IPS-20b (cell line): ENCODE measurements around the gene HARS1.
"Not testable (repeated sequence)": the region's sequence is repeated elsewhere in the genome, so short reads cannot be mapped to it uniquely, and the experiment has no call there.

ENCODE experiments used
- H3K27ac ChIP-seq: one replicate; pipeline ENCODE4 v1.5.1; 2013; ENCODE audit warnings: low read length
- H3K27me3 ChIP-seq: 2 replicates; pipeline ENCODE4 v1.6.1; 2013; ENCODE audit warnings: mild to moderate bottlenecking, low read length, inconsistent platforms; ENCODE audit not compliant: insufficient read depth
- H3K36me3 ChIP-seq: 2 replicates; pipeline ENCODE4 v1.6.1; 2013; ENCODE audit warnings: low read depth, mild to moderate bottlenecking, inconsistent platforms, low read length, moderate library complexity; ENCODE audit not compliant: insufficient read depth
- H3K4me1 ChIP-seq: 2 replicates; pipeline ENCODE4 v1.6.1; 2013; ENCODE audit warnings: mild to moderate bottlenecking, control low read depth, inconsistent platforms, low read length, moderate library complexity; ENCODE audit not compliant: insufficient read depth
- H3K4me3 ChIP-seq: 2 replicates; pipeline ENCODE4 v1.5.1; 2013; ENCODE audit warnings: mild to moderate bottlenecking, low read length, inconsistent platforms
- H3K9ac ChIP-seq: 2 replicates; pipeline ENCODE4 v1.6.1; 2013; ENCODE audit warnings: low read depth, mild to moderate bottlenecking, inconsistent platforms, low read length, moderate library complexity
- H3K9me3 ChIP-seq: 2 replicates; pipeline ENCODE4 v1.6.1; 2013; ENCODE audit warnings: mild to moderate bottlenecking, low read depth, low read length, inconsistent platforms; ENCODE audit not compliant: insufficient read depth

Gene HARS1

DNA sequence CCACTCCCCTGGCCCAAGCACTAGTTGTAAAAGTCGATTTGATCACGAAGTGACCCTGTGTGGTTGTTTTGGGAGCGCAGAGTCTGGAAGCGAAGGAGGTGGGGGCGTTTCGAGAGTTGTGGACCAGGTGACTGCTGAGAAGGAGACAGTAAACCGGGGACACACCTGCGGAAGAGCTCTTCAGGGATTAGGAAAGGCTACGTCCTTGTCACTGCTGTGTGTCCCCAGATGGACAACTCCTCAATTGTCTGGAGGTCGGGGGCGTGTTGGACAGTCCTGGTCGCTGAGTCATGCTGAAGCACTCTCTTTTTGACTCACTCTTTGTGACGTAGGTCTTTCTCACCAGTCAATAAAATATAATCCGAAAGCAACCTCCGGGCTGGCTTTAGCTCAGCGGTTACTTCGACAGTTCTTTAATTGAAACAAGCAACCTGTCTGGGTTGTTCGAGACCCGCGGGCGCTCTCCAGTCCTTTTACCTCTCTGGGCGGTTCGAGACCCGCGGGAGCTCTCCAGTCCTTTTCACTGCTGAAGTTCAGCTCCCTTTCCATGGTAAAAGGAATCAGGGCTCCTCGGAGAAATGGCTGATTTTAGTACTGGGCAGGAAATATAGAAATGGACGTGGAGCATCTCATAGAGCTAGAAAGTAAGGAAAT, 19.9 kb upstream of the HARS1 start:
- no peaks in the 10 kb centered on the region for H3K9me3 ChIP-seq
- no peaks in the 10 kb centered on the region for H3K4me1 ChIP-seq
- H3K9ac ChIP-seq, result peak overlapping the region; percentile 11; the same call in 1 of the 2 replicates
- H3K36me3 ChIP-seq, result peaks cover 7% of the 10 kb centered on the region
- H3K27ac ChIP-seq, result no peak overlapping the region
- no peaks in the 10 kb centered on the region for H3K27me3 ChIP-seq
- peak overlapping the region; percentile 69 for H3K4me3 ChIP-seq

DNA sequence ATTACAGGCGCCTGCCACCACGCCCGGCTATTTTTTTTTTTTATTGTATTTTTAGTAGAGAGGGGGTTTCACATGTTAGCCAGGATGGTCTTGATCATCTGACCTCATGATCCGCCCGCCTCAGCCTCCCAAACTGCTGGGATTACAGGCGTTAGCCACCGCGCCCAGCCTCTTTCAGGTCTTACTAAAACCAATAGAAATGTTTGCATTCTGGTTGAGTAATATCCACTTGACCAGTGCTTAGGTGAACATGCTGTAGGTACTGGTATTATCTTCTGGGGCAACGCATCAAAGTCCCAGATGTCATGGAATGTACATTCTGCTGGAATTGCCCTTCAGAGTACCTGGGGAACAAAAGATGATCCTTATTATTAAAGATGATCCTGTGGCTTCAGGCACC, 17.6 kb upstream of the HARS1 start:
- not testable (repeated sequence) for H3K4me3 ChIP-seq, H3K9ac ChIP-seq, H3K9me3 ChIP-seq, H3K4me1 ChIP-seq, H3K27me3 ChIP-seq, H3K27ac ChIP-seq
- H3K36me3 ChIP-seq, result peaks cover 29% of the 10 kb centered on the region

DNA sequence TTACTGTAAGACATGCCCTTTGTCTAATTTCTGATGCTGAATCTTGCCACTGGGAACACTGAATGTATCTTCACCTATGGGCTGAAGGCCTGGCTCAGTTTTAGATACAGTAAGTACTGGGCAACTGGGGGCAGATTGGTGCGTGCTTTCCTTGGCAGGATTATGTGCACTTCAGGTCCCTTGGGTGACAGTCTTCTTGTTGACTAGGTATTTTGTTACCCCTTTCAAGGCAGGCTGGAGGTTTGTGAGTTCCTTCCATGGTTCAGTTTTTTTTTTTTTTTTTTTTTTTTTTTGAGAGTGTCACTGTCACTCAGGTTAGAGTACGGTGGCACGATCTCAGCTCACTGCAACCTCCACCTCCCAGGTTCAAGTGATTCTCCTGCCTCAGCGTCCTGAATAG, 16.6 kb upstream of the HARS1 start:
- H3K4me3 ChIP-seq, result no peak overlapping the region
- no peaks in the 10 kb centered on the region for H3K4me1 ChIP-seq
- peaks cover 37% of the 10 kb centered on the region for H3K36me3 ChIP-seq
- no peaks in the 10 kb centered on the region for H3K9me3 ChIP-seq
- H3K27ac ChIP-seq, result no peak overlapping the region
- H3K9ac ChIP-seq, result no peak overlapping the region
- no peaks in the 10 kb centered on the region for H3K27me3 ChIP-seq

DNA sequence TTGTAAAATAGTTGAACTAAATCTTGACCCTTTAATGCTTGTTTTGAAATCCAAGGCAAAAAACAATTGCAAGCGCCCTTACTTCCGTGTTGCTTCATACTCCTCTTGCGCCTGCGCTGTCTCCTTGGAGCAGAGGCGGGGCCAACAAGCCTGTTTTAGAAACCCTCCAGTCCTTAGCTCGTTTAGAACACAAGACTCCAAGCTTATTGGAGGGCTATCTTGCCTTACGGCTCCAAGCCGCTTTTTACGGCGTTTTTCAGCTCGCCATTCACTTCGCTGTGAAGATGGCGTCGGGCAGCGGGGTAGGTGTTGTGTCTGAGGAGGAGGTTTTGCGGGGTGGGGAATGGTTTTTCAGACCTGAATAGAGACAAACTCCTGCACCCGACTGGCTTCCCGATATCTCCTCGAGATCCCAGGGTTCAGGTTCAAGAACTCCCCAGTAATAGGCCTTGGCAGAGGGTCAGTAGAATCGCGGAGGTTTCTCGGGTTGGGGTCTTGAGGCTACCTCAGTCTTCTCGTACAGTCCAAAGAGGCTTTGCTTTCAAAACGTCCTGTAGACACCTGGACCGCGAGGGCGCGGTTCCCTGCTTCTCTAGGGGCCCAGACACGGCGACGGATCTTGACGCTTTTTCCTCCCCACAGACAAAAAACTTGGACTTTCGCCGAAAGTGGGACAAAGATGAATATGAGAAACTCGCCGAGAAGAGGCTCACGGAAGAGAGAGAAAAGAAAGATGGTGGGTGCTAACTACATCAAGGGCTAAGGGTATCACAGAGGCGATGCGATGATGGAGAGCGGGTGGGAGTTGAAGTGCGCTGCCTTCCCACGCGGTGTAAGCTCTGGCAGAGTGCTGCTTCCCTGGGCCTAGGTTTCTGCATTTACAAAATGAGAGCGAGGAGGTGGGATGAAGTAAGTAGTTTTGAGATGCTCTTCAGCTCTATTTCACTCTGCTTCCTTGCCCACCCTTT, 9.3 kb upstream of the HARS1 start, which contains the start of gene ZMAT2:
Gene ZMAT2 (plus strand): TSS at position 271 of the 968 bp plus-strand sequence. CDS start 14 bp downstream, at position 285.
- H3K4me1 ChIP-seq, result 0 out of 2 replicates have a peak, but pooled peaks cover 4% of the 10 kb centered on the region
- H3K4me3 ChIP-seq, result peak within 1 kb of the TSS; percentile 91
- H3K27ac ChIP-seq, result peak within 1 kb of the TSS; percentile 28
- no peaks in the 10 kb centered on the region for H3K27me3 ChIP-seq
- H3K9ac ChIP-seq, result peak within 1 kb of the TSS; percentile 90
- H3K9me3 ChIP-seq, result no peaks in the 10 kb centered on the region
- peaks cover 79% of the 10 kb centered on the region for H3K36me3 ChIP-seq

DNA sequence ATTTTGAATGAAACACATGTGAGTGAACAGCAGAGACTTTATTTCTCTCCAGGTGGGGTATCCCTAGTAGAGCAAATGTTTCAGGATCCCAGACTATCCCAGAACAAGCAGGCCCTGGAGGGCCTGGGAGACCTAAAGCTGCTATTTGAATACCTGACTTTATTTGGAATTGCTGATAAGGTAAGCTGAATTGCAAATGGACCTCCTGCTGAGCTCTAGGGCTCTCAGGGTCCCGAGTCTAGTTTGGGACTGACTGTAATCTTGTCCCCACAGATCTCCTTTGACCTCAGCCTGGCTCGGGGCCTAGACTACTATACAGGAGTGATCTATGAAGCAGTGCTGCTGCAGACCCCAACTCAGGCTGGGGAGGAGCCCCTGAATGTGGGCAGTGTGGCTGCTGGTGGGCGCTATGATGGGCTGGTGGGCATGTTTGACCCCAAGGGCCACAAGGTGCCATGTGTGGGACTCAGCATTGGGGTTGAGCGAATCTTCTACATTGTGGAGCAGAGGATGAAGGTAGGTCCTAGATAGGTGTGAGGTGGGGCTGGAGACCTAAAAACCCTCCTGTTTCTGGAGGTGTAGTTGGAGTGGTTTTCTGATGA, 5.8 kb upstream of the HARS1 start:
- peaks cover 7% of the 10 kb centered on the region; the same call in 1 of the 2 replicates for H3K4me1 ChIP-seq
- no peaks in the 10 kb centered on the region for H3K9me3 ChIP-seq
- no peaks in the 10 kb centered on the region for H3K27me3 ChIP-seq
- no peak overlapping the region for H3K9ac ChIP-seq
- H3K4me3 ChIP-seq, result no peak overlapping the region
- H3K27ac ChIP-seq, result no peak overlapping the region
- H3K36me3 ChIP-seq, result peaks cover 69% of the 10 kb centered on the region

DNA sequence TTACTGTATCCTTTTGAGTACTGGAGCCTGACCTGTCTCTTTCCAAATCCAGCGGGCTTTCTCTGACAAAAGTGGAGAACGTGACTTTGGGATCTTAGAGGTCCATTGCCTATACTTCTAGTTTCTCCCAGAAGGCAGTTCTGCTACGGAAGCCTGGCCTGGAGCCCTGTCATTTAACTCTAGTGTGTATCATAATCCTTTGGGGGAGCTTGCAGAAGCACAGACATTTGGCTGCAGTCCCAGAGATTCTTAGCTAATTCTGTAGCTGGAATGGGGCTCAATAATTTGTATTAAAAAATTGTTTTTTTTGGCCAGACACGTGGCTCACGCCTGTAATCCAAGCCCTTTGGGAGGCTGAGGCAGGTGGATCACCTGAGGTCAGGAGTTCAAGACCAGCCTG, 3.1 kb upstream of the HARS1 start:
- Histone ChIP-seq H3K27me3 (no peaks in the 10 kb centered on the region), H3K27ac (no peak overlapping the region), H3K9ac (no peak overlapping the region), H3K9me3 (no peaks in the 10 kb centered on the region), H3K36me3 (peaks cover 65% of the 10 kb centered on the region), H3K4me3 (no peak overlapping the region), H3K4me1 (peaks cover 3% of the 10 kb centered on the region; the same call in 1 of the 2 replicates)

DNA sequence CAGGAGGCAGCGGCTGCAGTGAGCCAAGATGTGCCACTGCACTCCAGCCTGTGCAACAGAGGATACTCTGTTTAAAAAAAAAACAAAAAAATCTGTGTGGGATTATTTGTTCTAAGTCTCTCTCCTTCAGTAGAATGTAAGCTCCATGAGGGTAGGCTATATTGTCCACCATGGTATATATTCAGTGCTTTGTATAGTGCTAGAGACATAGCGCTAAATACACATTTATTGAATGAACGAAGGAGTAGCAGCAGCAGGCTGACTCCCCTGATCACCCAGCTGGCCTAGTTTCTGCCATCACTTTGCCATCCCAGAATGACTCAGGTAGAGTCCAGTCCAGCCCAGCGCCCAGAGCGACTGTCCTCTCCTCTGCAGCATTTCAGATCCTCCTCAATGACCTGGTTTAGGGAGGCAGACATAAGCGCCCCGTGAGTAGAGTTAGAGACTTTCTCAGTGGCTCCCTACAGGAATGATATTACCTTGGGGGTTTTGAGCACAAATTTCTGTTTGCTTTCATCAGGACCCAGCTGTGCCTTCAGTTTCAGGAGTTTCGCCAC, 716 bp downstream of the HARS1 start:
- peaks cover 3% of the 10 kb centered on the region; the same call in 1 of the 2 replicates for H3K4me1 ChIP-seq
- peaks cover 42% of the 10 kb centered on the region for H3K36me3 ChIP-seq

DNA sequence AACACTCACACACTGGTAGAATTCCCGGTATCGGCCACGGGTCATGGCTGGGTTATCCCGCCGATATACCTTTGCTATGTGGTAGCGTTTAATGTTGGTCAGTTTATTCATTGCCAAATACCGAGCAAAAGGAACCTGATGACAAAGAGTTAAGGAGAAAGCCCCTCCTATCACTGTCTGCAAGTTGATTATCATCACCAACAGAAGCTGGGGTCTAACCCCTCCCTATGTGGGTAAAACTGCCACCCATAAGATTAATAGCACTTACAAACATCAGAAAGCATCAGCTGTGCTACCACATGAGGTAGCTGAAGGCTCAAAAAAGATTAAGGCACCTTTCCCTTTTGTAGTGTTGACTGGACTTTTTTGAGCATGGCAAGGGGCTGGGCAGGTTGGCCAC, 12.2 kb downstream of the HARS1 start:
- Histone ChIP-seq H3K4me1 (no peaks in the 10 kb centered on the region), H3K27me3 (no peaks in the 10 kb centered on the region), H3K9me3 (no peaks in the 10 kb centered on the region), H3K9ac (no peak overlapping the region), H3K4me3 (no peak overlapping the region), H3K27ac (no peak overlapping the region), H3K36me3 (peaks cover 77% of the 10 kb centered on the region)

More for the DNA sequence above, 716 bp downstream of the HARS1 start:
- Histone ChIP-seq H3K9me3 (no peaks in the 10 kb centered on the region), H3K9ac (peak overlapping the region; percentile 91), H3K4me3 (peak overlapping the region; percentile 94), H3K27ac (no peak overlapping the region), H3K27me3 (no peaks in the 10 kb centered on the region)

DNA sequence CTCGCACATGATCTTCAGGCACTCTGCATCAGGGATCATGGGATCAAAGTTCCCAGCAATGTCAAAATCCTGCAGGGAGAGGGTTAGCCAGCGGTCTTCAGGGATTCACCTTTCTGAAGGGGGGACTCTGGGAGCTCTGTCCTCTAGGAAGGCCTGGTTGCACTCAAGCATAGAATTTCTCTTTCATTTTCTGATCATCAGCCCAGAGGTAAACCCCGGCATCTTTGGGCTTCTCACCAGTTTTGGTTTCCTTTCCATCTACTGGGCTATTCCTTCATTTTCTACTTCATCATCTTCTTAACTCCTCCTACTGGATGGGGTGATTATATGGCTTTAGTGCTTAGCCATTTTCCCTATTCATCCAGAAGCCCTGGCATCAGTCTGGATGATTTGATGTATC, 13.2 kb downstream of the HARS1 start:
- no peaks in the 10 kb centered on the region for H3K4me1 ChIP-seq
- no peak overlapping the region for H3K9ac ChIP-seq
- no peak overlapping the region for H3K27ac ChIP-seq
- H3K36me3 ChIP-seq, result peaks cover 79% of the 10 kb centered on the region
- no peaks in the 10 kb centered on the region for H3K9me3 ChIP-seq
- no peaks in the 10 kb centered on the region for H3K27me3 ChIP-seq
- H3K4me3 ChIP-seq, result no peak overlapping the region

DNA sequence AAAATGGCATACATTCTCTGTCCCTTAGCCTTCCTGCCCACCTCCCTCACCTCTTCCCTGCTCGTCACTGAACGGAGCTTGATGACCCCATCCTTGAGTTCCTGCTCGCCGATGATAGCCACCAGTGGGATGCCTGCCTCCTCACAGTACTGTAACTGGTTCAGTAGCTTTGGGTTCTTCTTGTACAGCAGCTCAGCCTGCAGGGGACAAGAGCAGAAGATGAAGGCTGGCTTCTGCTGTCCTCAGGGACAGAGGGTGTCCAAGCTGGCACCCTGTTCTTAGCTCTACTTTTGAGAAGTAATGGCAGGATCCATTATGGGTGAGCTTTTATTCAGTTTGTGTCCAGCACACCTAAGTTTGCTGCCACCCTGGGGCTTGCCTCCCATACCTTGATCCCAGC, 16.5 kb downstream of the HARS1 start:
- Histone ChIP-seq H3K9me3 (no peaks in the 10 kb centered on the region), H3K4me3 (no peak overlapping the region), H3K9ac (no peak overlapping the region), H3K36me3 (peaks cover 74% of the 10 kb centered on the region), H3K27ac (no peak overlapping the region), H3K27me3 (no peaks in the 10 kb centered on the region), H3K4me1 (0 out of 2 replicates have a peak, but pooled peaks cover 3% of the 10 kb centered on the region)

DNA sequence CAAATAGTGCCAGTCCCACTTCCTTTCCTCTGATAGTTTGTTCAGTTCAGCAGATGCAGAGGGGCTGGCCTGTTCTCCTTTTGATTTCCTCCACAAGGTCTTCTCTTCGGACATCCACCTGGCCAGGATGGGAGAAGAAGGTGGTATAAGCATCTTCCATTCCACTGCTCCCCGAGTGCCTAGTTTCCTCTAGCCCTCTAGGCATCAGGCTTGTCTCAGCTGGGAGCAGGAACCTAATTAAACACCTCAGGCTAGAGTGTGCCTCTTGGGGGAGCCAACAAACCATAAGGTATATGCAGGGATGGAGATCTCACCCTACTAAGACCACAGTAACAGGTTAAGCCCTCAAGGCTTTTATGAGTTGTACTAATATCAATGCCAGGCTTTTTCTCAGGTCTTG, 17.0 kb downstream of the HARS1 start:
- Histone ChIP-seq H3K36me3 (peaks cover 74% of the 10 kb centered on the region), H3K27ac (no peak overlapping the region), H3K27me3 (no peaks in the 10 kb centered on the region), H3K4me3 (no peak overlapping the region), H3K4me1 (0 out of 2 replicates have a peak, but pooled peaks cover 3% of the 10 kb centered on the region), H3K9me3 (no peaks in the 10 kb centered on the region), H3K9ac (no peak overlapping the region)
